Keratinocyte (primary cell): Measurements from ENCODE around the gene GPR137. TPM values are rescaled to one million over a fixed set of nuclear protein-coding genes. Genes with fewer than 3 reads are reported as not detected.
"Not testable (repeated sequence)": the region's sequence is repeated elsewhere in the genome, so short reads cannot be mapped to it uniquely, and the experiment has no call there.

Source experiments
- DNase-seq: peaks from one replicate; pipeline ENCODE4 v3.0.0-alpha.2; 2011; ENCODE audit warnings: low read depth, missing footprints, low spot score
- FAIRE-seq: peaks from 2 replicates; lab custom pipeline; 2011; peaks lifted over from hg19 to GRCh38; lab: Jason Lieb, UNC
- H2AFZ ChIP-seq: 2 replicates; pipeline ENCODE4 v1.6.0; 2012; ENCODE audit warnings: low read length, control low read depth, inconsistent platforms; ENCODE audit not compliant: control insufficient read depth
- H3K27ac ChIP-seq: 2 replicates; pipeline ENCODE4 v1.5.1; 2011; ENCODE audit warnings: low read length; ENCODE audit not compliant: control insufficient read depth, insufficient read depth
- H3K27me3 ChIP-seq: 3 replicates; pipeline ENCODE4 v1.6.0; 2011; ENCODE audit warnings: low read length; ENCODE audit not compliant: control insufficient read depth, insufficient read depth; ENCODE audit errors: extremely low read depth
- H3K36me3 ChIP-seq, 2 experiments: 2 replicates in 1 of 2; 3 replicates in 1 of 2; pipeline ENCODE4 v1.5.1; 2011; ENCODE audit warnings: low read length in 2 of 2, mild to moderate bottlenecking in 1 of 2; ENCODE audit not compliant: control insufficient read depth in 2 of 2, insufficient read depth in 2 of 2; ENCODE audit errors: extremely low read depth in 1 of 2
- H3K4me1 ChIP-seq: 3 replicates; pipeline ENCODE4 v1.5.1; 2011; ENCODE audit warnings: low read length; ENCODE audit not compliant: control insufficient read depth, insufficient read depth; ENCODE audit errors: extremely low read depth
- H3K4me2 ChIP-seq: 3 replicates; pipeline ENCODE4 v1.6.0; 2011; ENCODE audit warnings: low read depth, low read length; ENCODE audit not compliant: control insufficient read depth, insufficient read depth; ENCODE audit errors: extremely low read depth
- H3K4me3 ChIP-seq, 3 experiments: fragments of 200-600 bp in 1 of 3; sonication (generic) in 1 of 3; 2 replicates in 2 of 3; 3 replicates in 1 of 3; pipeline ENCODE4 v1.5.1; 2011 to 2016; ENCODE audit warnings: low read length in 3 of 3, mild to moderate bottlenecking in 3 of 3, control low read depth in 2 of 3, inconsistent platforms in 1 of 3, low read depth in 1 of 3, mixed read lengths in 1 of 3, mixed run types in 1 of 3, moderate library complexity in 1 of 3; ENCODE audit not compliant: control insufficient read depth in 2 of 3, insufficient read depth in 2 of 3; ENCODE audit errors: extremely low read depth in 1 of 3
- H3K79me2 ChIP-seq: 2 replicates; pipeline ENCODE4 v1.6.0; 2012; ENCODE audit warnings: low read length; ENCODE audit not compliant: control insufficient read depth, insufficient read depth
- H3K9ac ChIP-seq: 3 replicates; pipeline ENCODE4 v1.6.0; 2011; ENCODE audit warnings: low read length; ENCODE audit not compliant: control insufficient read depth, insufficient read depth; ENCODE audit errors: extremely low read depth
- H3K9me1 ChIP-seq: 3 replicates; pipeline ENCODE4 v1.6.0; 2011; ENCODE audit warnings: low read length; ENCODE audit not compliant: control insufficient read depth, insufficient read depth; ENCODE audit errors: extremely low read depth
- H3K9me3 ChIP-seq: 2 replicates; pipeline ENCODE4 v1.5.1; 2012; ENCODE audit warnings: low read depth, low read length; ENCODE audit not compliant: control insufficient read depth
- H4K20me1 ChIP-seq: 3 replicates; pipeline ENCODE4 v1.6.0; 2011; ENCODE audit warnings: low read length; ENCODE audit not compliant: control insufficient read depth, insufficient read depth; ENCODE audit errors: extremely low read depth
- CTCF ChIP-seq, 3 experiments: IDR thresholded peaks in 1 of 3; conservative IDR thresholded peaks in 1 of 3; optimal IDR thresholded peaks in 1 of 3; 2 replicates in 2 of 3; 3 replicates in 1 of 3; pipeline versions ENCODE3 to v1.5.1; 2011; ENCODE audit warnings: low read length in 3 of 3, mild to moderate bottlenecking in 3 of 3, moderate library complexity in 2 of 3, control low read depth in 1 of 3, inconsistent platforms in 1 of 3; ENCODE audit not compliant: insufficient read depth in 2 of 3; ENCODE audit errors: extremely low read depth in 1 of 3
- EZH2 ChIP-seq: IDR thresholded peaks from one replicate; pipeline ENCODE4 v1.6.1; 2012; ENCODE audit warnings: inconsistent platforms, mild to moderate bottlenecking, low read length, moderate library complexity
- dilution Hi-C: fragments of 300-500 bp; cut with MboI; formaldehyde crosslinking; loops from one replicate; pipeline ENCODE4 v1.7.0; 2020; ENCODE audit warnings: low sequenced_read_pairs; ENCODE audit not compliant: extremely low pct_ligation_motif_present
- polyA plus RNA-seq, 5 experiments: library from polyadenylated mRNA; depleted of rRNA in 3 of 5; stranded (reverse) in 3 of 5; stranded (forward) in 1 of 5; unstranded in 1 of 5; fragments of >200 nt; gene quantifications; 1 replicate in 1 of 5; 2 replicates in 3 of 5; 3 replicates in 1 of 5; pipeline versions ENCODE4 v1.2.1 to v1.2.3, GENCODE V29; 2011 to 2012; ENCODE audit warnings: missing spikeins in 2 of 5, low read depth in 1 of 5, low replicate concordance in 1 of 5

The GPR137 gene
- polyA plus RNA-seq, 1 donor (not counting 4 experiments of a cell fraction or from before 2014, with no cell fraction given), result 6.6 TPM

- Histone ChIP-seq H3K4me2 (peak overlapping the region; percentile 97), H2AFZ (no peak overlapping the region), H3K9me1 (no peaks in the 10 kb centered on the region), H3K27me3 (no peaks in the 10 kb centered on the region), H3K79me2 (peaks cover 19% of the 10 kb centered on the region), H3K9ac (peak overlapping the region; percentile 80), H4K20me1 (peaks cover 3% of the 10 kb centered on the region), H3K9me3 (no peaks in the 10 kb centered on the region), H3K4me1 (peaks cover 27% of the 10 kb centered on the region), H3K36me3 (no peaks in the 10 kb centered on the region), H3K4me3 (peak overlapping the region; percentile 78 to 86 (median 83)), H3K27ac (peak overlapping the region; percentile 54)
- no peak for DNase-seq
- dilution Hi-C loops, result no loop called here
- FAIRE-seq, result no peak
- TF ChIP-seq EZH2 (no peak), CTCF (optimal IDR thresholded peaks at IDR 0.05 in 1 of 3, IDR thresholded peaks at IDR 0.05 in 1 of 3, conservative IDR thresholded peaks at IDR 0.05 in 1 of 3; ENCODE audit: extremely low read depth in 1 of 3, insufficient read depth in 2 of 3, low read length in 3 of 3) (no peak)
Measured at GRCh38 chr11:64306876-64307622, 21.4 kb downstream of the GPR137 start.

GRCh38 chr11:64307795-64308194 lies 22.1 kb downstream of the GPR137 start:
- FAIRE-seq, H3K4me3 ChIP-seq, DNase-seq, H3K27ac ChIP-seq, H3K27me3 ChIP-seq, H3K9me1 ChIP-seq, H3K9ac ChIP-seq, H4K20me1 ChIP-seq, H2AFZ ChIP-seq, H3K4me2 ChIP-seq, H3K36me3 ChIP-seq, H3K9me3 ChIP-seq, dilution Hi-C loops: not testable (repeated sequence)
- Histone ChIP-seq H3K4me1 (peaks cover 32% of the 10 kb centered on the region), H3K79me2 (peaks cover 23% of the 10 kb centered on the region)
